ENCODE results near the gene P4HA3.

- TF ChIP-seq CTCF (IDR thresholded peaks at IDR 0.05; ENCODE audit: insufficient read depth, low read length, poor library complexity, severe bottlenecking) (no peak), EZH2phosphoT487 (conservative IDR thresholded peaks at IDR 0.05; ENCODE audit: low read length) (no peak)
Measured at GRCh38 chr11:74310857-74311256, 583 bp downstream of the P4HA3 start.
